HG03039 (cell line): ENCODE results near the gene GALNT14.

Experiments
- ATAC-seq: cut with Tn5 transposase; IDR thresholded peaks from one replicate; pipeline ENCODE4 v1.9.1; 2021; ENCODE audit warnings: mild to moderate bottlenecking, moderate library complexity; ENCODE audit not compliant: unreplicated experiment

Gene GALNT14

GRCh38 chr2:31018280-31018679, 120.0 kb downstream of the GALNT14 start:
- no peak for ATAC-seq

DNA sequence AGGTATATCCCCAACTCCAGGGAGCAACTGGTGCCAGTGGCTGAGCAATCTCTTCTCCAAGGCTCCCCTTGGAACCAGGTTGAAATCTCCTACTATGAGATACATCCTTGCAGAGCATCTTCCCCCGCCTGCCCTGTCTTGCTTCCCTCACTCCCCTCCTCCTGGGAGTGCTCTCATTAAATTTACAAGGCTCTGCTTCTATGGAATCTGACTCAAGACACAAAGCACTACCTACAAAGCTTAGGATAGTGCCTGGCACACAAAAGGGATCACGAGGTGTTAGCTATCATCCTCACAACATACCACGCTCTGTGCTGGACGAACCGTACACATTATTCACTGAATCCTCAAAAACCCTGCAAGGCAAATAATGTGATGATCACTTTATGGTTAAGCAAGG, 121.6 kb downstream of the GALNT14 start:
- ATAC-seq = no peak

DNA sequence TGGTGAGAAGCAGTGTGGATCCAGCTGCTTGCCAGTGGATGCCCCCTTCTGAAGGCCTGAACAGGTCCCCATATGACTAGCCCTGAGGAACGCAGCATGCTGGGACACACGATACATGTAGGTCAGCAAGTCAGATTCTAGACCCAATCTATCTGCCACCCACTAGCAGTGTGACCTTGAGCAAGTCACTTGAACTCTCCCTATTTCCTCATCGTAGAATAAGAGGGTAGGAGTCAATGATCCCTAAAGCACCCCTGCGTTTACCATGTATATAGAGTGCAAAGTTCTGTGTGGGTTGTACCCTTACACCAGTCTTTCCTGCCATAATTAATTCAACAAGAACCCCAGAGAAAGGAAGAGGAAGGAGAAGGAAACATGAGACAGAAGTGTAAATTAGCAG, 123.7 kb downstream of the GALNT14 start:
- no peak for ATAC-seq

- ATAC-seq = no peak
Observed at GRCh38 chr2:31013301-31013700, 124.9 kb downstream of the GALNT14 start.

GRCh38 chr2:31012406-31012805, 125.8 kb downstream of the GALNT14 start:
- no peak for ATAC-seq

GRCh38 chr2:31011587-31011986, 126.7 kb downstream of the GALNT14 start:
- no peak for ATAC-seq

DNA sequence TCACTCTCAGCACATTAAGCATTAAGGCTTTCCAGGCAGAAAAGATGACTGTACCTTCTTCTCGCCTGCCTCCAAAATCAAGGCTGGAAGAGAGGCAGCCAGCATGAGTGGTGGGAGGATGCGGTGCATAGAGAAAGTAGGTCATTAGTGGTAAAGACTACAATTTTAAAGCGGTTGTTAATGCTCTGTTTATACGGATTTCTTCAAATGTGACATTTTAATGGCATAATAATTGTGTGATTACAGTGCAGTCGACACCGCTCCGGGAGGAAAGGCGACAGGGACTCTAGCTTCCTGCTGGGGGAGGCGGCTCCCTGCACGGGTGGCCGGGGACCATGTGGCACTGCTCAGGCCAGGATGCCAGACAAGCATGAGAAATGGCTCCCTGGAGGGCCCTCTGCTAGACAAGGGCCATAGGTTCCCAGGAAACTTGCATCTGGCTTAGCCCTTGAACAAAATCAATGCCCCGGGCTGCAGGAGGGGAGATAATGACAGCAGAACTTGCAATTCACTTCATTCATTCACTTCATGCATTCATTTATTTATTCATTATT, 129.6 kb downstream of the GALNT14 start:
- ATAC-seq = no peak

- no peak for ATAC-seq
Observed at GRCh38 chr2:31004257-31004656, 134.0 kb downstream of the GALNT14 start.

- ATAC-seq = no peak
Observed at GRCh38 chr2:31003749-31004148, 134.5 kb downstream of the GALNT14 start.

DNA sequence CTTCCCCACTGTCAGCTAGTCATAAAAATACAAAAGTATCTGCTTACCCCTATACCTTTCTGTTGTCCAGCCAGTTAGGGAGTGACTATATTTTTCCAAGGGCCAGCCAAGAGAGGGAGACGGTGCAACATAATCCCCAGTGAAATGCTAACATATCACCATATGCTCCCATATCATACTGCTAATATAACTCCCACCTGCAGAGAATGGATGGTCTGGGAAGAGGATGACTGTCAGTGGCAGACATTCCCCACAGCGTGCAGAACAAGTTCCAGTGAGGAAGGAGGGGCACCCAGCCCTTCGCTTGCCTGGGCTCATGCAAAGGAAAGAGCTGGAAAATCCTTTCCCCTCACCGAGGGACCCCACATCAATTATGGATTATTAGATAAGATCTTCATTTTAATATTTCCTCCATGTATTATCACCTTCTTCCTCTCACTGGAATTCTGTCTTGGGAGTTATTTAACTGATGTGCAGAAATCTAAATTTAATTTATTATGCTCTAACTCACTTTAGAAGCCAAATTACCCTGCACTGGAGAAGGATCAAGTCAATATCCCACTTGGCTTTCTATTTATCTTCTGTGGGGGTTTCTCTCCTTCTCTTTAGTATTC, 135.6 kb downstream of the GALNT14 start:
- ATAC-seq = no peak

DNA sequence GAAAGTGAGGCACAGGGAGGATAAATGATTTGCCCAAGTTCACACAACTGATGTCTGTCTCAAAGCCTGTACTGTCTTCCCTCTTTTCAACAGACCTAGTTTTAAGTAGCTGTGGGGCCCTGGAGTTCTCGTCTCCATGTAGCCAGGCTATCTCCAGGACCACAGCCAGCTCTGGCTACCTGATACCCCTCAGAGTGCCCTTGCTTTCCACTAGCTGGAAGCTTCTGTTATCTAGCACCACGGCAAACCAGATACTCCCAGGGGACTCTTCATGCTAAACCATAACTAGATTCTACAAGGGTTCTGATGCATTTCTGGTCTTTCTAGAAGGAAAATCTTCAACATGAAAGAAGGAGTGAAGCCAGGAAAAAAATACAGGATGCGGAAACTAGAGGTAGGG, 137.3 kb downstream of the GALNT14 start:
- no peak for ATAC-seq

DNA sequence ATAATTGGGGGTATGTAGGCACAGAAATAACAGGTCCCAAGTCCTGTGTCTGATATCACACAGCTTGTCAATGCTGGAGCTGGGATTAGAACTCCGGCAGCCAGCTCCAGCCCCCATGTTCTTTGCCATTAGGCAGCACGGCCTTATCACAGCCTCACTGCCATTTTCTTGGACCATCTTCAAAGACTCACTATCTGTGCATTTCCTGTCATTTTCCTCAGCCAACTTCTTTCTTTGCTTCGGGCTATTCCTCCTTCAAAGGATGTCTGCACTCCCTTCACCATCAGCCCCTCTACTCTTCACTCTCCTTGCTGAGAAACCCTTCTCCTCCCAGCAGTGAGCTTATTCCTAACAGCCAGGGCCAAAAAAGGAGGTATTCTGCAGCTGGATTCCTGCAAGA, 139.6 kb downstream of the GALNT14 start:
- ATAC-seq = no peak

DNA sequence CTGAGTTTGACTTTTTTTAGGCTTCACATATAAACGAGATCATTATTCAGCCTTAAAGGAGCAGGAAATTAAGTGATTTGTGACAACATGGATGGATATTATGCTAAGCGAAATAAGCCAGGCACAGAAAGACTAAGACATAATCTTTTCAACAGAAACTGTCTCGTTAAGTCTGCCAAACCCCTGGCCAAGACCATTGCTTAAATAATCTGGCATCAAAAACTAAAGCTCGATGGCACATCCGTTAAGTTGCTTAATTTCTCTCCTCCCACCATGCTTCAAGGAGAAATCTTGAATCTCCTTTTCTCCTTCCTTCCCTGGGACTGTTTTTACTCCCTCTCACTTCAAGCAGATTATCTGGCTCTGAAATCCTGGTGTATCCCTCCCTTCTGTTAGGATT, 140.3 kb downstream of the GALNT14 start:
- no peak for ATAC-seq

DNA sequence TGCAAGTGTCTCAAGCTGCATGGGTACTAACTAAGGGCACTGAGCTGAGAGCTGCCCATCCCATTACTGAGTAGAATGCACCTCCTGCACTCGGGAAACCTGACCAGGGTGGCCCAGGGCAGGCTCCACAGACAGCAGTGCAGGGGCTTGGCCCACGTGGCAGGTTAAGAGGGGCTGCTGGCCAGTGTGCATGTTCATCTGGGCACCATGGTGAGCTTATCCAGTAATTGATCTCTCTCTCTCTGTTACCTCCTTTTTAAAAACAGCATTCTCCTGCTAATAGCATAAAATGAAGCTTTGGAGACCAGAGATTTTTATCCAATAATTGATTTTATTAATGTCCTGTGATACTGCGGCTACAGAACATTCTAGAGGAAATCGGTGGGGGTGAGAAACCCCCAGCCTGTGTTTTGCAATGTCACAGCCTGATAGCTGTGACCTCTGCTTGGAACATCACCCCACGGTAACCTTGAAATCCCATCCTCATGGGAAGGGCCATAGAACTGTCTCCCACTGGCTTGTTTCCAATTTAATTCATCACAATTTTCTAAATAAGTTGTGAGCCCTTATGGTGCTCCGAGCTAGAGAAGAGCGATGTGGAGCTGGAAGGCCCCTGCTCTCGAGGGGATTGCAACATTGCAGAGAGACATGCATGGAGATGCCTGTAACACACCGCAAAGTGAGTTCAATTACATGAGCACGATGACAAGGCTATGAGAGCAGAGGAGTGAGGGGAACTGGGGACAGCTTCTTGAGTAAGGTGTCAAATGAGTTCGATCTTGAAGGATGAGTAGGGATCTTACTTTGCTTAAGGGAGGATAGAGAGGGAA, 143.8 kb downstream of the GALNT14 start:
- no peak for ATAC-seq

GRCh38 chr2:30992781-30993180, 145.5 kb downstream of the GALNT14 start:
- no peak for ATAC-seq

DNA sequence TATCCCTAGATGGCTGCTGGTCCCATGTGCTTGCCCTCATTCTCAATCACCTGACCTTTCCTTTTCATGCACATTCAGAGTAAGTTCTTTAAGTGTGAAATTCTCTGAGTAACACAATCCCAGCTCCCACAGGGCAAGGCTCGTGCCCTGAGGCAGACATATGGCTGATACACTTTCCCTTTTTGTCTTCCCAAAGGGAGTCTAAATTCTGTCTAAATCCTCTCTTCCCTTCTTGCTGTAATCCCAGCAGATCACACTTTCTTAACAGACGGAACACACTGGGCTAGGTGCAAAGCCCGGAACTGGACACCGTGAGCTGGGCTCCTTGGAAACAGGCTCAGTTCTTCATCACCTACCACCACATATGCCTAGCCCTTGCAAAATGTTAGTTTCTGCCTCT, 147.6 kb downstream of the GALNT14 start:
- no peak for ATAC-seq

GRCh38 chr2:30990176-30990575, 148.1 kb downstream of the GALNT14 start:
- ATAC-seq = no peak

DNA sequence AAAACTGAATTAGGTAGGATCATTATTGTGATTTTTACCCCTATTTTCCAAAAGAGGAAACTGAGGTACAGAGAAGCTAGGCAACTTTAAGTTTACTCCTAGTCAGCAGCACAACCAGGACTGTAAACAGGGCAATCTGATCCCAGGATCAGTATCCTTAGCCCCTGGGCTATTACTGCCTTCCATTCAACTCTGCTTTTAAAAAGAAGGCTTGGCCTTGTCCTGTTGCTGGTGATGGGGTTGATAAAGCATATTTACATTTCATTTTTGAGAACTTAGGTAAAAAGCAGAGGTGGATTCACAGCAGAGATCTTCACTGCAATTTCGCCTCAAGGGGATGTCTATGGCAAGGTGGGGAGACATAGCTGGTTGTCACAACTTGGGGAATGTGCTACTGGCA, 148.5 kb downstream of the GALNT14 start:
- no peak for ATAC-seq

DNA sequence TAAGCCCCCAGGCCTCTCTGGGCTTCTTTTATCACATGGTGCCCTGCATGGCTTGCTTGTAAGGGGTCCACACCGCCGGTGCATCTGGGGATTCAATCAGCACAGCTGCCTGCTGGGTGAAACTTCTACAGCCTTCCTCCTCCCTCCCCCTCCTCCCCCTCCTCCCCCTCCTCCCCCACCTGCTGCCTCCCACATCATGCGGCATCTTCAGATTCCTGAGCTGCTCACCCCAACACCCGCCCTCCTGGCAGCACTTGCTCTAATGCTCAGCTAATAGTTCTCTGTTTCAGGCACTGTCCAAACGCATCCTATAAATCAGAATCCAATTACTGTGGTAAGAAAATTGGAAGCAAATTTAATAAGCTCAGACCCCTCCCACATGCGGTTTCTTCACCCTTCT, 150.7 kb downstream of the GALNT14 start:
- ATAC-seq = no peak

DNA sequence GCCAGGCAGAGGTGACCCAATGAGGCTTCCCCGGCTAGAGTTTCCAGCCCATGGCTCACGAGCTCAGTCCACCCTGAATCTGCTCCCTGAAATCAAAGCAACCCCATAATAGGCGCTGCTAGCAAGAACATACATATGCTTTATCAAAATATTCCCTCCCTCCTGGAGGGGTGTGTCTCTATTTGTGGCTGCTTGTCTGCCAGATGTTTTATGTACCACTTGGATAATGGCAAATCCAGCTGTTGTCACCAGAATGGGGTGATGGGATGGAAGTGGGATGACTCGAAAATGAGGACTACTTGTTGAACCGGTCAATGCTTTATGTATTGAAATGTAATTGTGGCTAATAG, 152.0 kb downstream of the GALNT14 start:
- ATAC-seq = no peak

DNA sequence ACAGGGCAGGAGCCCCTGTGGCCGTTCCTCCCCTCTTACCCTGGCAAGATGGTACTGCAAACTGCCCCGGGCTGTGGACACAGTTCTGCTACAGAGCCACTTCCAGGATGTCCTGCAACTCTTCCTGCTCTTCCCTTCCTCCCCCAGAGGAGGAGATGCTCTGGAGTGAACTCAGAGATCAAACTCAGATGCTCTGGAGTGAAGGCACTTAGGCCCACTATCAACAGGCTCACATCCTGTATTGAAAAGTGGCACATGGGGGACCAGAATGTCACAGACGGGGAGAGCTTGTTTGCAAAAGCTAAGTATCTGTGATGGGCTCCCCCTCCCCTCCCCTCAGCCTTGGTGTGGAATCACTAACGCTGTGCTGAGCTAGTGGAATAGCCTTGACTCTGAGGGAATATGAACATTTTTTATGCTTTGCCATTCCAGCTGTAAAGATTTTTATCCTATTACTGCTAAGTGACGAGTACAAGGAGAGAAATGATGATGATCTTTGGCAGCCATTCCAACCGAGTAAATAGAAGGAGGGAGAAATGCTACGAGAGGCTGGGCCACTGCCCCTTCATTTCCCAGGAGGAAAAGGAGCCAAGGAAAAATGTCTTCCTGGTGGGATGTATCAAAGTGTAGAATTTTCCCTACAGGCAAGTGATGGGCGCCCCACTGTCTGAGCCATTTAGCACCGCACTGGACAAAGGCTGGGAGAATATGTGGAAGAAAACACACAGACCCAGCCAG, 152.6 kb downstream of the GALNT14 start:
- no peak for ATAC-seq

DNA sequence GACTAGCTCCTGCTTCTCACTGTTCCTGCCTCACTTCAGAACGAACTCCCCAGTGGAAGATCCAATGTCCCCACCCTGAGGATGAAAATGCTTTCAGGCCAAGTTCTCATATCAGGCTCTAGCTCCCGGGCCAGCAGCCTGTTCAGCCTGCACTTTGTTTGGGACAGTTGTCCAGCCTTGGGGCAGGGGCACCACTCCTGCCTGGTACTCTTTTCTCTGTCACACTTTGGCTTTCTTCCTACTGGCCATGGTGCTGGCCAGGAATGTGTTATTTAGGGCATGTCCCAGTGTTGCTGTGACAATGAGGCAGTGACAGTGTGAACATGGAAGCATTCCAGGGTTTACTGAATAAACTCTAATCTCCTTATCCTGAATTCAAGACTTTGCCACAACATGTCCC, 154.1 kb downstream of the GALNT14 start:
- no peak for ATAC-seq
